Measurements from ENCODE around the gene NEDD4L. TPM values are rescaled to one million over a fixed set of nuclear protein-coding genes. Genes with fewer than 3 reads are reported as not detected.

Gene NEDD4L
- total and polyA plus RNA-seq, 2 experiments from 2014 or later = 36.2 to 72.3 TPM

DNA sequence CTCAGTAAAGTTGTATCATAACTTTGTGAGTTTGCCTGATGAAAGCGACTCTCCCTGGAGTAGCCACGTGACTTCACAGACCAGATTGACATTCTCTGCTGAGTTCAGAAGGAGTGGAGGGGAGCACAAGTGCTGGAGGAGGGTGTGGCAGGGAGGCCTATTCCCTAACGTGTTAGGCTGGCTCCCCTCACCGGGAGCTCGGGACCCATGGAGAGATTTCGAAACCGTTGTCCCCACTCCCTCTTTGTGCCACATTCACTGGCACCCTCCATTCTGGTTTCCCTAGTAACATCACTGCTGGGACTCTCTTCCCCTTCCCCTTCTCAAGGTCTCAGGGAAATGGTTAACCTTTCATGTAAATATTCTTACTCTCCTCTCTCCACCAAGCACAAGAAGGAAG lies 304.9 kb downstream of the NEDD4L start:
- Histone ChIP-seq H3K36me3 (ENCODE audit: insufficient read depth) (peaks cover 17% of the 10 kb centered on the region; the same call in 1 of the 2 replicates), H3K9me2 (ENCODE audit: insufficient read depth) (no peaks in the 10 kb centered on the region), H2AFZ (no peak overlapping the region), H3K4me1 (ENCODE audit: insufficient read depth) (peaks cover 33% of the 10 kb centered on the region), H3K79me2 (replicated peaks; ENCODE audit: insufficient read depth) (no peaks in the 10 kb centered on the region), H3K27me3 (ENCODE audit: insufficient read depth) (no peaks in the 10 kb centered on the region), H3K27ac (ENCODE audit: low read depth) (no peak overlapping the region), H3F3A (replicated peaks; ENCODE audit: low read depth) (0 out of 2 replicates have a peak, but pooled peaks cover 3% of the 10 kb centered on the region), H3K4me2 (no peak overlapping the region), H4K20me1 (replicated peaks; ENCODE audit: insufficient read depth) (no peaks in the 10 kb centered on the region), H3K4me3 (no peak overlapping the region)
- Mint-ChIP-seq H3K36me3 (ENCODE audit: low read depth) (peaks cover 42% of the 10 kb centered on the region), H3K9me3 (no peaks in the 10 kb centered on the region; the same call in 2 of the 3 replicates), H3K27ac (peak overlapping the region; percentile 51; the same call in 1 of the 2 replicates), H3K4me3 (no peak overlapping the region), H3K27me3 (ENCODE audit: insufficient read depth, low read depth, poor library complexity) (peaks cover 3% of the 10 kb centered on the region), H3K4me1 (peaks cover 42% of the 10 kb centered on the region)
- TF ChIP-seq CTCF (conservative IDR thresholded peaks at IDR 0.05; ENCODE audit: low read depth in 2 of 2) (no peak), CREB1 (CRISPR knock-in tag; IDR thresholded peaks at IDR 0.05; ENCODE audit: low read depth) (no peak), STAT1 (IDR thresholded peaks at IDR 0.05; ENCODE audit: unreplicated experiment) (no peak)
- TF ChIP-seq, protein P1, sequence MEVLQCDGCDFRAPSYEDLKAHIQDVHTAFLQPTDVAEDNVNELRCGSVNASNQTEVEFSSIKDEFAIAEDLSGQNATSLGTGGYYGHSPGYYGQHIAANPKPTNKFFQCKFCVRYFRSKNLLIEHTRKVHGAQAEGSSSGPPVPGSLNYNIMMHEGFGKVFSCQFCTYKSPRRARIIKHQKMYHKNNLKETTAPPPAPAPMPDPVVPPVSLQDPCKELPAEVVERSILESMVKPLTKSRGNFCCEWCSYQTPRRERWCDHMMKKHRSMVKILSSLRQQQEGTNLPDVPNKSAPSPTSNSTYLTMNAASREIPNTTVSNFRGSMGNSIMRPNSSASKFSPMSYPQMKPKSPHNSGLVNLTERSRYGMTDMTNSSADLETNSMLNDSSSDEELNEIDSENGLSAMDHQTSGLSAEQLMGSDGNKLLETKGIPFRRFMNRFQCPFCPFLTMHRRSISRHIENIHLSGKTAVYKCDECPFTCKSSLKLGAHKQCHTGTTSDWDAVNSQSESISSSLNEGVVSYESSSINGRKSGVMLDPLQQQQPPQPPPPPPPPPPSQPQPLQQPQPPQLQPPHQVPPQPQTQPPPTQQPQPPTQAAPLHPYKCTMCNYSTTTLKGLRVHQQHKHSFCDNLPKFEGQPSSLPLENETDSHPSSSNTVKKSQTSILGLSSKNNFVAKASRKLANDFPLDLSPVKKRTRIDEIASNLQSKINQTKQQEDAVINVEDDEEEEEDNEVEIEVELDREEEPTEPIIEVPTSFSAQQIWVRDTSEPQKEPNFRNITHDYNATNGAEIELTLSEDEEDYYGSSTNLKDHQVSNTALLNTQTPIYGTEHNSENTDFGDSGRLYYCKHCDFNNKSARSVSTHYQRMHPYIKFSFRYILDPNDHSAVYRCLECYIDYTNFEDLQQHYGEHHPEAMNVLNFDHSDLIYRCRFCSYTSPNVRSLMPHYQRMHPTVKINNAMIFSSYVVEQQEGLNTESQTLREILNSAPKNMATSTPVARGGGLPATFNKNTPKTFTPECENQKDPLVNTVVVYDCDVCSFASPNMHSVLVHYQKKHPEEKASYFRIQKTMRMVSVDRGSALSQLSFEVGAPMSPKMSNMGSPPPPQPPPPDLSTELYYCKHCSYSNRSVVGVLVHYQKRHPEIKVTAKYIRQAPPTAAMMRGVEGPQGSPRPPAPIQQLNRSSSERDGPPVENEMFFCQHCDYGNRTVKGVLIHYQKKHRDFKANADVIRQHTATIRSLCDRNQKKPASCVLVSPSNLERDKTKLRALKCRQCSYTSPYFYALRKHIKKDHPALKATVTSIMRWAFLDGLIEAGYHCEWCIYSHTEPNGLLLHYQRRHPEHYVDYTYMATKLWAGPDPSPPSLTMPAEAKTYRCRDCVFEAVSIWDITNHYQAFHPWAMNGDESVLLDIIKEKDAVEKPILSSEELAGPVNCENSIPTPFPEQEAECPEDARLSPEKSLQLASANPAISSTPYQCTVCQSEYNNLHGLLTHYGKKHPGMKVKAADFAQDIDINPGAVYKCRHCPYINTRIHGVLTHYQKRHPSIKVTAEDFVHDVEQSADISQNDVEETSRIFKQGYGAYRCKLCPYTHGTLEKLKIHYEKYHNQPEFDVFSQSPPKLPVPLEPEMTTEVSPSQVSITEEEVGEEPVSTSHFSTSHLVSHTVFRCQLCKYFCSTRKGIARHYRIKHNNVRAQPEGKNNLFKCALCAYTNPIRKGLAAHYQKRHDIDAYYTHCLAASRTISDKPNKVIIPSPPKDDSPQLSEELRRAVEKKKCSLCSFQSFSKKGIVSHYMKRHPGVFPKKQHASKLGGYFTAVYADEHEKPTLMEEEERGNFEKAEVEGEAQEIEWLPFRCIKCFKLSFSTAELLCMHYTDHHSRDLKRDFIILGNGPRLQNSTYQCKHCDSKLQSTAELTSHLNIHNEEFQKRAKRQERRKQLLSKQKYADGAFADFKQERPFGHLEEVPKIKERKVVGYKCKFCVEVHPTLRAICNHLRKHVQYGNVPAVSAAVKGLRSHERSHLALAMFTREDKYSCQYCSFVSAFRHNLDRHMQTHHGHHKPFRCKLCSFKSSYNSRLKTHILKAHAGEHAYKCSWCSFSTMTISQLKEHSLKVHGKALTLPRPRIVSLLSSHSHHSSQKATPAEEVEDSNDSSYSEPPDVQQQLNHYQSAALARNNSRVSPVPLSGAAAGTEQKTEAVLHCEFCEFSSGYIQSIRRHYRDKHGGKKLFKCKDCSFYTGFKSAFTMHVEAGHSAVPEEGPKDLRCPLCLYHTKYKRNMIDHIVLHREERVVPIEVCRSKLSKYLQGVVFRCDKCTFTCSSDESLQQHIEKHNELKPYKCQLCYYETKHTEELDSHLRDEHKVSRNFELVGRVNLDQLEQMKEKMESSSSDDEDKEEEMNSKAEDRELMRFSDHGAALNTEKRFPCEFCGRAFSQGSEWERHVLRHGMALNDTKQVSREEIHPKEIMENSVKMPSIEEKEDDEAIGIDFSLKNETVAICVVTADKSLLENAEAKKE (CRISPR knock-in tag; IDR thresholded peaks at IDR 0.05) = no peak
- DNase-seq (ENCODE audit: low spot score) (no peak), ATAC-seq (no peak)
